Neural cell (in vitro differentiated cells): ENCODE measurements around the gene EPHA8. TPM values are rescaled to one million over a fixed set of nuclear protein-coding genes. Genes with fewer than 3 reads are reported as not detected.

ENCODE experiments used
- H2AFZ ChIP-seq: fragments of 200-600, 300-800 bp; sonication (generic), shearing (Covaris generic); 2 replicates; pipeline ENCODE4 v1.6.0; 2014; ENCODE audit warnings: low read depth, mild to moderate bottlenecking, antibody characterized with exemption, low read length, moderate library complexity
- H3F3A ChIP-seq: fragments of 200-600 bp; shearing (Covaris generic); 2 replicates; pipeline ENCODE4 v1.6.1; 2016; ENCODE audit warnings: mild to moderate bottlenecking, moderate library complexity, mixed read lengths, antibody characterized with exemption, low read length; ENCODE audit not compliant: insufficient read depth, poor library complexity, severe bottlenecking
- H3K27ac ChIP-seq: fragments of 200-600, 300-800 bp; sonication (generic), shearing (Covaris generic); 2 replicates; pipeline ENCODE4 v1.5.1; 2014; ENCODE audit warnings: mild to moderate bottlenecking, low read length, moderate library complexity
- H3K27me3 ChIP-seq: fragments of 300-800, 200-600 bp; sonication (generic), shearing (Covaris generic); 2 replicates; pipeline ENCODE4 v1.6.0; 2014; ENCODE audit warnings: mild to moderate bottlenecking, low read depth, low read length, moderate library complexity; ENCODE audit not compliant: insufficient read depth
- H3K36me3 ChIP-seq: fragments of 300-800, 200-600 bp; sonication (generic), shearing (Covaris generic); 2 replicates; pipeline ENCODE4 v1.5.1; 2014; ENCODE audit warnings: mild to moderate bottlenecking, antibody characterized with exemption, low read length, moderate library complexity; ENCODE audit not compliant: insufficient read depth
- H3K4me2 ChIP-seq: fragments of 300-800, 200-600 bp; sonication (generic), shearing (Covaris generic); 2 replicates; pipeline ENCODE4 v1.6.0; 2014; ENCODE audit warnings: mild to moderate bottlenecking, low read length
- H3K4me3 ChIP-seq: fragments of 300-800, 200-600 bp; sonication (generic), shearing (Covaris generic); 2 replicates; pipeline ENCODE4 v1.5.1; 2014; ENCODE audit warnings: mild to moderate bottlenecking, low read length, moderate library complexity
- H3K79me2 ChIP-seq: fragments of 200-600 bp; shearing (Covaris generic); replicated peaks from 2 replicates; pipeline ENCODE4 v1.6.0; 2014; ENCODE audit warnings: mild to moderate bottlenecking, low read length, moderate library complexity; ENCODE audit not compliant: insufficient read depth
- H3K9ac ChIP-seq: fragments of 300-800, 200-600 bp; sonication (generic), shearing (Covaris generic); 2 replicates; pipeline ENCODE4 v1.6.1; 2016; ENCODE audit warnings: mild to moderate bottlenecking, low read length, mixed read lengths
- H3K9me2 ChIP-seq: fragments of 200-600 bp; shearing (Covaris generic); 2 replicates; pipeline ENCODE4 v1.6.1; 2016; ENCODE audit warnings: mild to moderate bottlenecking, low read length, mixed read lengths; ENCODE audit not compliant: insufficient read depth
- H3K9me3 ChIP-seq: fragments of 200-600, 300-800 bp; sonication (generic), shearing (Covaris generic); 2 replicates; pipeline ENCODE4 v1.6.1; 2016; ENCODE audit warnings: mild to moderate bottlenecking, mixed run types, low read length, moderate library complexity, mixed read lengths
- H4K20me1 ChIP-seq: fragments of 200-600 bp; shearing (Covaris generic); 2 replicates; pipeline ENCODE4 v1.6.1; 2016; ENCODE audit warnings: mild to moderate bottlenecking, mixed run types; ENCODE audit not compliant: insufficient read depth
- EP300 ChIP-seq: fragments of 450-650 bp; conservative IDR thresholded peaks from 2 replicates; pipeline ENCODE4 v1.6.1; 2014; ENCODE audit warnings: antibody characterized with exemption, mild to moderate bottlenecking, moderate library complexity; ENCODE audit not compliant: poor library complexity, severe bottlenecking
- EZH2 ChIP-seq: fragments of 200-600, 300-800 bp; shearing (Covaris generic), sonication (generic); IDR thresholded peaks from 2 replicates; pipeline ENCODE4 v1.6.1; 2014; ENCODE audit warnings: antibody characterized with exemption, low read length, borderline replicate concordance, mild to moderate bottlenecking; ENCODE audit not compliant: insufficient read depth, poor library complexity, severe bottlenecking
- MXI1 ChIP-seq: fragments of 450-650 bp; conservative IDR thresholded peaks from 2 replicates; pipeline ENCODE4 v1.6.1; 2014; ENCODE audit warnings: antibody characterized with exemption, mild to moderate bottlenecking; ENCODE audit not compliant: poor library complexity, severe bottlenecking
- POLR2AphosphoS5 ChIP-seq: IDR thresholded peaks from 2 replicates; pipeline ENCODE4 v1.6.1; 2012
- RAD21 ChIP-seq: fragments of 450-650 bp; conservative IDR thresholded peaks from 2 replicates; pipeline ENCODE4 v1.6.1; 2014; ENCODE audit warnings: antibody characterized with exemption, mild to moderate bottlenecking, moderate library complexity
- SMC3 ChIP-seq: fragments of 450-650 bp; conservative IDR thresholded peaks from 2 replicates; pipeline ENCODE4 v1.6.1; 2014; ENCODE audit warnings: antibody characterized with exemption, mild to moderate bottlenecking, moderate library complexity; ENCODE audit not compliant: poor library complexity
- TAF1 ChIP-seq: IDR thresholded peaks from 2 replicates; pipeline ENCODE4 v1.6.1; 2012; ENCODE audit warnings: low read depth
- polyA plus RNA-seq: library from polyadenylated mRNA; depleted of rRNA; stranded (reverse); fragments of >200 nt; gene quantifications from 2 replicates; pipeline ENCODE4 v1.2.3, GENCODE V29; 2014
- TF ChIP-seq, protein P1 (sequence below): IDR thresholded peaks from 2 replicates; pipeline ENCODE4 v1.6.1; 2012; ENCODE audit warnings: borderline replicate concordance
- TF ChIP-seq, protein P2 (sequence below): fragments of 450-650 bp; IDR thresholded peaks from 2 replicates; pipeline ENCODE4 v1.5.1; 2014; ENCODE audit warnings: antibody characterized with exemption, mild to moderate bottlenecking, moderate library complexity; ENCODE audit not compliant: poor library complexity, severe bottlenecking

The EPHA8 gene
- polyA plus RNA-seq, 1 donor from 2014 or later, result 4.7 TPM

DNA sequence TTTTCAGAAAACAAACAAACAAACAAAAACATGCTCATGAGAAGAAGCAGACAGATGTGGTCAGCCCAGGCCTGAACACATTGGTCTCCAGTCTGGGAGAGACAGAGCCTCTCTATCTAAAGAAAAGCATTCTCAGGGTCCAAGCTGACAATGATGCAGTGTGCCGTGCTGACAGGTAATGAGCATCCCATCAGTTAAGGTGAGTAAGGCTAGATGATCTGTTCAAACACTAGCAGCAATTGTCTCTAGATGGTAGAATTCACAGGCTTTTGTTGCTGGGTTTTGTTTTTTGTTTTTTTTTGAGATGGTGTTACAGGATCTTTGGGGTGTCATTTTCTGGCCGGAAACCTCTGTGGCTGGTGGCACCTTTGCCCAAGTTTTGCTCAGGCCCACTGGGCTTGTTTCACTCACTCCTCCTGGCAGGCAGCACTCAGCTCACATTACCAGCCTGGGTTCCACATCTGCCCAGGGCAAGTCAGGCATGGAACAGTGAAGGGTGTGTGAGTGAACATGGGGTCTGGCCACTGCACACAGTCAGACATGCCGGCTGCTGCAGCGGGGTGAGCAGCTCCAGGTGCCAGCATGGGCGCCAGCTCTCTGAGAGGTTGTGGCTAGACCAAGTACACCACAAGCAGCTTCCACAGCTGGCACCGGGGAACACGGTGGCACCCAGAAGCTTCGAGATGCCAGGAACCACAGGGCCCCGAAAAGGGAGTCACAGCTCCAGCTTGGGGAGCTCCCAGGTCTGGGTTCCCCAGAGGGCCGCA is 70.6 kb downstream of the EPHA8 start:
- Histone ChIP-seq H3K4me3 (no peak overlapping the region), H2AFZ (no peak overlapping the region), H3K27ac (no peak overlapping the region), H3K27me3 (no peaks in the 10 kb centered on the region), H3K4me2 (no peak overlapping the region), H3K36me3 (no peaks in the 10 kb centered on the region), H4K20me1 (no peaks in the 10 kb centered on the region), H3F3A (no peaks in the 10 kb centered on the region), H3K9me3 (no peaks in the 10 kb centered on the region), H3K9ac (no peak overlapping the region), H3K79me2 (no peaks in the 10 kb centered on the region), H3K9me2 (no peaks in the 10 kb centered on the region)
- TF ChIP-seq TAF1, result no peak
- TF ChIP-seq, protein P1, sequence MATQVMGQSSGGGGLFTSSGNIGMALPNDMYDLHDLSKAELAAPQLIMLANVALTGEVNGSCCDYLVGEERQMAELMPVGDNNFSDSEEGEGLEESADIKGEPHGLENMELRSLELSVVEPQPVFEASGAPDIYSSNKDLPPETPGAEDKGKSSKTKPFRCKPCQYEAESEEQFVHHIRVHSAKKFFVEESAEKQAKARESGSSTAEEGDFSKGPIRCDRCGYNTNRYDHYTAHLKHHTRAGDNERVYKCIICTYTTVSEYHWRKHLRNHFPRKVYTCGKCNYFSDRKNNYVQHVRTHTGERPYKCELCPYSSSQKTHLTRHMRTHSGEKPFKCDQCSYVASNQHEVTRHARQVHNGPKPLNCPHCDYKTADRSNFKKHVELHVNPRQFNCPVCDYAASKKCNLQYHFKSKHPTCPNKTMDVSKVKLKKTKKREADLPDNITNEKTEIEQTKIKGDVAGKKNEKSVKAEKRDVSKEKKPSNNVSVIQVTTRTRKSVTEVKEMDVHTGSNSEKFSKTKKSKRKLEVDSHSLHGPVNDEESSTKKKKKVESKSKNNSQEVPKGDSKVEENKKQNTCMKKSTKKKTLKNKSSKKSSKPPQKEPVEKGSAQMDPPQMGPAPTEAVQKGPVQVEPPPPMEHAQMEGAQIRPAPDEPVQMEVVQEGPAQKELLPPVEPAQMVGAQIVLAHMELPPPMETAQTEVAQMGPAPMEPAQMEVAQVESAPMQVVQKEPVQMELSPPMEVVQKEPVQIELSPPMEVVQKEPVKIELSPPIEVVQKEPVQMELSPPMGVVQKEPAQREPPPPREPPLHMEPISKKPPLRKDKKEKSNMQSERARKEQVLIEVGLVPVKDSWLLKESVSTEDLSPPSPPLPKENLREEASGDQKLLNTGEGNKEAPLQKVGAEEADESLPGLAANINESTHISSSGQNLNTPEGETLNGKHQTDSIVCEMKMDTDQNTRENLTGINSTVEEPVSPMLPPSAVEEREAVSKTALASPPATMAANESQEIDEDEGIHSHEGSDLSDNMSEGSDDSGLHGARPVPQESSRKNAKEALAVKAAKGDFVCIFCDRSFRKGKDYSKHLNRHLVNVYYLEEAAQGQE, result no peak
- no peak for TF ChIP-seq SMC3
- no peak for TF ChIP-seq POLR2AphosphoS5
- TF ChIP-seq EP300, result no peak
- TF ChIP-seq, protein P2, sequence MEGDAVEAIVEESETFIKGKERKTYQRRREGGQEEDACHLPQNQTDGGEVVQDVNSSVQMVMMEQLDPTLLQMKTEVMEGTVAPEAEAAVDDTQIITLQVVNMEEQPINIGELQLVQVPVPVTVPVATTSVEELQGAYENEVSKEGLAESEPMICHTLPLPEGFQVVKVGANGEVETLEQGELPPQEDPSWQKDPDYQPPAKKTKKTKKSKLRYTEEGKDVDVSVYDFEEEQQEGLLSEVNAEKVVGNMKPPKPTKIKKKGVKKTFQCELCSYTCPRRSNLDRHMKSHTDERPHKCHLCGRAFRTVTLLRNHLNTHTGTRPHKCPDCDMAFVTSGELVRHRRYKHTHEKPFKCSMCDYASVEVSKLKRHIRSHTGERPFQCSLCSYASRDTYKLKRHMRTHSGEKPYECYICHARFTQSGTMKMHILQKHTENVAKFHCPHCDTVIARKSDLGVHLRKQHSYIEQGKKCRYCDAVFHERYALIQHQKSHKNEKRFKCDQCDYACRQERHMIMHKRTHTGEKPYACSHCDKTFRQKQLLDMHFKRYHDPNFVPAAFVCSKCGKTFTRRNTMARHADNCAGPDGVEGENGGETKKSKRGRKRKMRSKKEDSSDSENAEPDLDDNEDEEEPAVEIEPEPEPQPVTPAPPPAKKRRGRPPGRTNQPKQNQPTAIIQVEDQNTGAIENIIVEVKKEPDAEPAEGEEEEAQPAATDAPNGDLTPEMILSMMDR, result no peak
- no peak for TF ChIP-seq EZH2
- TF ChIP-seq MXI1, result no peak
- TF ChIP-seq RAD21, result no peak

DNA sequence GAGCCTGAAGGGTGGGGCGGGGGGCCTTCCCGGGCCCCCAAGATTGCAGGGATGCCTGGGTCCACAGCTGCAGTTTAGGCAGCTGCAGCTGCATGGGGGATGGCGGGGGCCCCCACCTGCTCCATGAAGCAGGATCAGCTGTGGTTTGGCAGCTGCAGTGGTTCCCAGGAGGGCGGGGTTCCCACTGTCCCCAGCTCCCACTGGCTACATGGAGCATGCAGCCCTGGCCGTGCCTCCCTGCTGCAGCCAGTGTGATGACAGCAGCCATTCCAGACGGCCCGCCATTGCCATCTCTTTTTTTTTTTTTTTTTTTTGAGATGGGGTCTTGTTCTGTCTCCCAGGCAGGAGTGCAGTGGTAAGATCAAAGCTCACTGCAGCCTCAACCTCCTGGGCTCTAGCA is 72.1 kb downstream of the EPHA8 start:
- Histone ChIP-seq H3K4me3 (no peak overlapping the region), H3K4me2 (no peak overlapping the region), H3K9ac (no peak overlapping the region), H3K27me3 (no peaks in the 10 kb centered on the region), H4K20me1 (no peaks in the 10 kb centered on the region), H3F3A (no peaks in the 10 kb centered on the region), H3K36me3 (no peaks in the 10 kb centered on the region), H3K79me2 (no peaks in the 10 kb centered on the region), H3K9me3 (no peaks in the 10 kb centered on the region), H2AFZ (no peak overlapping the region), H3K9me2 (no peaks in the 10 kb centered on the region), H3K27ac (no peak overlapping the region)
- TF ChIP-seq RAD21, result no peak
- TF ChIP-seq MXI1, result no peak
- no peak for TF ChIP-seq TAF1
- TF ChIP-seq EZH2, result no peak
- no peak for TF ChIP-seq POLR2AphosphoS5
- TF ChIP-seq, protein P1, result no peak
- TF ChIP-seq, protein P2, result no peak
- TF ChIP-seq EP300, result no peak
- no peak for TF ChIP-seq SMC3
